IMR-90 (cell line): Measurements from ENCODE around the gene MALAT1.

ENCODE experiments used
- BHLHE40 ChIP-seq: fragments of 150-350 bp; IDR thresholded peaks from 2 replicates; pipeline ENCODE4 v1.6.1; 2016; ENCODE audit warnings: mild to moderate bottlenecking, low read depth, low read length
- CTCF ChIP-seq: conservative IDR thresholded peaks from 2 replicates; pipeline ENCODE4 v1.5.1; 2012; ENCODE audit warnings: mild to moderate bottlenecking, low read depth, low read length, improper control_type of control experiment
- MAZ ChIP-seq: IDR thresholded peaks from 2 replicates; pipeline ENCODE4 v1.6.1; 2012; ENCODE audit warnings: low read depth, mild to moderate bottlenecking, low read length, improper control_type of control experiment, moderate library complexity, borderline replicate concordance
- MXI1 ChIP-seq: IDR thresholded peaks from 2 replicates; pipeline ENCODE4 v1.6.1; 2012; ENCODE audit warnings: low read depth, mild to moderate bottlenecking, low read length, moderate library complexity, borderline replicate concordance
- POLR2A ChIP-seq: IDR thresholded peaks from 2 replicates; pipeline ENCODE4 v1.6.1; 2012; ENCODE audit warnings: mild to moderate bottlenecking, low read depth, low read length

GRCh38 chr11:65502274-65502554 lies 3.4 kb downstream of the MALAT1 start:
- no peak for TF ChIP-seq POLR2A
- no peak for TF ChIP-seq CTCF
- TF ChIP-seq MAZ = no peak
- no peak for TF ChIP-seq BHLHE40
- TF ChIP-seq MXI1 = no peak
